ENCODE measurements around the gene OR5B2. TPM values are rescaled to one million over a fixed set of nuclear protein-coding genes. Genes with fewer than 3 reads are reported as not detected.

The OR5B2 gene
- total RNA-seq, 2 experiments from 2014 or later = not detected

- no peak for TF ChIP-seq EZH2phosphoT487 (IDR thresholded peaks at IDR 0.05; ENCODE audit: borderline replicate concordance, low read depth, low read length)
- TF ChIP-seq CTCF (conservative IDR thresholded peaks at IDR 0.05; ENCODE audit: low read length) = no peak
- Histone ChIP-seq H3K9me3 (ENCODE audit: low read length) (peaks cover 12% of the 10 kb centered on the region; the same call in 1 of the 2 replicates), H3K36me3 (ENCODE audit: insufficient read depth, low read length) (no peaks in the 10 kb centered on the region), H3K27ac (ENCODE audit: low read depth, low read length, poor library complexity, severe bottlenecking) (no peak overlapping the region), H3K9me2 (ENCODE audit: insufficient read depth, low read length) (no peaks in the 10 kb centered on the region), H3K4me3 (ENCODE audit: low read depth, low read length, poor library complexity, severe bottlenecking) (no peak overlapping the region), H4K20me1 (ENCODE audit: insufficient read depth, low read length) (no peaks in the 10 kb centered on the region), H2AFZ (ENCODE audit: low read length) (no peak overlapping the region), H3K4me1 (ENCODE audit: insufficient read depth, low read length, poor library complexity, severe bottlenecking) (no peaks in the 10 kb centered on the region), H3K4me2 (ENCODE audit: low read length) (no peak overlapping the region), H3K79me2 (ENCODE audit: insufficient read depth, low read depth, low read length) (no peaks in the 10 kb centered on the region)
- intact Hi-C loops (cut with micrococcal nuclease; ENCODE audit: unreplicated experiment) = no loop called here
- DNase-seq (ENCODE audit: low spot score) = no peak
- ChIA-PET CTCF (ENCODE audit: unreplicated experiment) (no interaction called here), POLR2A (no interaction called here)
- no TSS peak for BruUV-seq (replicated peaks)
These were observed 33.7 kb downstream of the OR5B2 start for GRCh38 chr11:58394195-58394594.

GRCh38 chr11:58392746-58393145, 35.2 kb downstream of the OR5B2 start:
- Histone ChIP-seq H3K9me3 (ENCODE audit: low read length) (peaks cover 12% of the 10 kb centered on the region; the same call in 1 of the 2 replicates), H2AFZ (ENCODE audit: low read length) (no peak overlapping the region), H3K79me2 (ENCODE audit: insufficient read depth, low read depth, low read length) (no peaks in the 10 kb centered on the region), H3K27ac (ENCODE audit: low read depth, low read length, poor library complexity, severe bottlenecking) (no peak overlapping the region), H3K4me1 (ENCODE audit: insufficient read depth, low read length, poor library complexity, severe bottlenecking) (no peaks in the 10 kb centered on the region), H3K9me2 (ENCODE audit: insufficient read depth, low read length) (no peaks in the 10 kb centered on the region), H4K20me1 (ENCODE audit: insufficient read depth, low read length) (no peaks in the 10 kb centered on the region), H3K4me2 (ENCODE audit: low read length) (no peak overlapping the region), H3K4me3 (ENCODE audit: low read depth, low read length, poor library complexity, severe bottlenecking) (no peak overlapping the region), H3K36me3 (ENCODE audit: insufficient read depth, low read length) (no peaks in the 10 kb centered on the region)
- intact Hi-C loops (cut with micrococcal nuclease; ENCODE audit: unreplicated experiment) = no loop called here
- DNase-seq (ENCODE audit: low spot score) = no peak
- POLR2A ChIA-PET = interaction anchor here (0.7 kb wide), 1 partner anchor 79 kb away, joined by 3 read pairs; no protein-coding TSS in a partner anchor
- CTCF ChIA-PET (ENCODE audit: unreplicated experiment) = no interaction called here
- BruUV-seq (replicated peaks) = no TSS peak
- TF ChIP-seq EZH2phosphoT487 (IDR thresholded peaks at IDR 0.05; ENCODE audit: borderline replicate concordance, low read depth, low read length) (no peak), CTCF (conservative IDR thresholded peaks at IDR 0.05; ENCODE audit: low read length) (no peak)

DNA sequence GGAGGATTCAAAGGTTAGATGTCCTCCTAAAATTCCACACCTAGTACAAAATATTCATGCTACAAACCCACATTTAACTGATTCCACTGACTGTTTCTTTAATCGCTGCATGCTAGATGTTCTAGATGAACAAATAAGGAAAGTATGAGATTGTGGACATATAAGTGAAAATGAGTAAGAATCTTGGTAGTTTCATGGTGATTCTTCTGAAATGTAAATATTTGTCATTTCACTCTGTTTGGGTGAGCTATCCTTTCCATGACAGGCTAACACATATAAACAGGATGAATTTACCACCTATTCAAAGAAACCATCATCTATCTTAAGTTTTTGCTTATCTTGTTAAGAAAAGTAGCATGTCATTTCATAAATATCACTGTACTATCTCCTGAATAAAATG, 36.0 kb downstream of the OR5B2 start:
- TF ChIP-seq EZH2phosphoT487 (IDR thresholded peaks at IDR 0.05; ENCODE audit: borderline replicate concordance, low read depth, low read length) = no peak
- no peak for TF ChIP-seq CTCF (conservative IDR thresholded peaks at IDR 0.05; ENCODE audit: low read length)
- Histone ChIP-seq H4K20me1 (ENCODE audit: insufficient read depth, low read length) (no peaks in the 10 kb centered on the region), H3K9me2 (ENCODE audit: insufficient read depth, low read length) (no peaks in the 10 kb centered on the region), H3K9me3 (ENCODE audit: low read length) (peaks cover 12% of the 10 kb centered on the region; the same call in 1 of the 2 replicates), H3K36me3 (ENCODE audit: insufficient read depth, low read length) (no peaks in the 10 kb centered on the region), H2AFZ (ENCODE audit: low read length) (no peak overlapping the region), H3K79me2 (ENCODE audit: insufficient read depth, low read depth, low read length) (no peaks in the 10 kb centered on the region), H3K4me2 (ENCODE audit: low read length) (no peak overlapping the region), H3K4me1 (ENCODE audit: insufficient read depth, low read length, poor library complexity, severe bottlenecking) (no peaks in the 10 kb centered on the region), H3K27ac (ENCODE audit: low read depth, low read length, poor library complexity, severe bottlenecking) (no peak overlapping the region), H3K4me3 (ENCODE audit: low read depth, low read length, poor library complexity, severe bottlenecking) (no peak overlapping the region)
- intact Hi-C loops (cut with micrococcal nuclease; ENCODE audit: unreplicated experiment) = no loop called here
- no TSS peak for BruUV-seq (replicated peaks)
- ChIA-PET CTCF (ENCODE audit: unreplicated experiment) (no interaction called here), POLR2A (interaction anchor here (0.7 kb wide), 1 partner anchor 78 kb away, joined by 3 read pairs; no protein-coding TSS in a partner anchor)
- DNase-seq (ENCODE audit: low spot score) = no peak

All from OCI-LY7 (cell line).